H1 (cell line): ENCODE measurements around the gene TMEM163. TPM values are rescaled to one million over a fixed set of nuclear protein-coding genes. Genes with fewer than 3 reads are reported as not detected.

Experiments
- CTCF ChIA-PET: fragments of 300-600 bp; sonication (Branson Sonifier 250); formaldehyde crosslinking; loops from one replicate; lab custom pipeline; 2021; ENCODE audit not compliant: partially characterized antibody; lab: Charles Lee
- POLR2A ChIA-PET: fragments of 300-600 bp; sonication (Branson Sonifier 250); formaldehyde crosslinking; loops from one replicate; lab custom pipeline; 2021; ENCODE audit warnings: inconsistent platforms; ENCODE audit not compliant: partially characterized antibody; lab: Charles Lee
- DNase-seq, 2 experiments: peaks; one replicate each; pipeline versions ENCODE4 v3.0.0 to v3.0.0-alpha.2; 2010 to 2022; ENCODE audit warnings: low spot score in 2 of 2, low read depth in 1 of 2, mixed read lengths in 1 of 2
- FAIRE-seq: peaks from 2 replicates; lab custom pipeline; 2011; peaks lifted over from hg19 to GRCh38; lab: Jason Lieb, UNC
- H2AFZ ChIP-seq: 2 replicates; pipeline ENCODE4 v1.8.1; 2012; ENCODE audit warnings: low read length, inconsistent platforms
- H2AK5ac ChIP-seq: 2 replicates; pipeline ENCODE4 v1.6.1; 2013; ENCODE audit warnings: low read depth, low read length
- H2BK120ac ChIP-seq: replicated peaks from 2 replicates; pipeline ENCODE3; 2013; ENCODE audit warnings: low read depth, low read length, inconsistent platforms
- H2BK12ac ChIP-seq: 2 replicates; pipeline ENCODE4 v1.6.1; 2013; ENCODE audit warnings: low read depth, low read length
- H2BK15ac ChIP-seq: 2 replicates; pipeline ENCODE4 v1.6.1; 2013; ENCODE audit warnings: low read length
- H2BK20ac ChIP-seq: 2 replicates; pipeline ENCODE4 v1.6.1; 2013; ENCODE audit warnings: low read length
- H2BK5ac ChIP-seq: 2 replicates; pipeline ENCODE4 v1.6.1; 2013; ENCODE audit warnings: low read depth, low read length
- H3K14ac ChIP-seq: 2 replicates; pipeline ENCODE4 v1.6.1; 2013; ENCODE audit warnings: inconsistent platforms; ENCODE audit not compliant: insufficient read length
- H3K18ac ChIP-seq: 2 replicates; pipeline ENCODE4 v1.6.1; 2013; ENCODE audit warnings: low read length; ENCODE audit errors: extremely low read depth
- H3K23ac ChIP-seq: 2 replicates; pipeline ENCODE4 v1.6.1; 2013; ENCODE audit warnings: inconsistent platforms; ENCODE audit not compliant: insufficient read length
- H3K23me2 ChIP-seq: 2 replicates; pipeline ENCODE4 v1.6.1; 2013; ENCODE audit warnings: low read depth, low read length
- H3K27ac ChIP-seq: 2 replicates; pipeline ENCODE4 v1.6.1; 2011; ENCODE audit warnings: low read depth, low read length, inconsistent platforms
- H3K27me3 ChIP-seq, 4 experiments: replicated peaks in 1 of 4; 1 replicate in 1 of 4; 2 replicates in 3 of 4; pipeline versions ENCODE4 v1.6.1 to v1.8.1; 2011 to 2013; ENCODE audit warnings: low read length in 3 of 4, mild to moderate bottlenecking in 3 of 4, inconsistent platforms in 2 of 4, mixed read lengths in 2 of 4, moderate library complexity in 1 of 4; ENCODE audit not compliant: control insufficient read depth in 3 of 4, insufficient read depth in 3 of 4; ENCODE audit errors: extremely low read depth in 1 of 4
- H3K36me3 ChIP-seq, 4 experiments: 2 replicates each; pipeline versions ENCODE4 v1.6.1 to v1.8.1; 2011 to 2013; ENCODE audit warnings: mild to moderate bottlenecking in 4 of 4, low read length in 3 of 4, moderate library complexity in 2 of 4, control low read depth in 1 of 4, inconsistent platforms in 1 of 4; ENCODE audit not compliant: insufficient read depth in 4 of 4, control insufficient read depth in 2 of 4
- H3K4ac ChIP-seq: replicated peaks from 2 replicates; pipeline ENCODE3; 2013; ENCODE audit warnings: low read length, low read depth, mixed read lengths, inconsistent platforms; ENCODE audit not compliant: insufficient read length
- H3K4me1 ChIP-seq, 4 experiments: replicated peaks in 1 of 4; 1 replicate in 1 of 4; 2 replicates in 3 of 4; pipeline versions ENCODE4 v1.6.1 to v1.8.1; 2011 to 2013; ENCODE audit warnings: low read length in 3 of 4, inconsistent platforms in 2 of 4, mixed read lengths in 1 of 4; ENCODE audit not compliant: insufficient read depth in 4 of 4, control insufficient read depth in 3 of 4
- H3K4me2 ChIP-seq, 2 experiments: 2 replicates each; pipeline versions ENCODE4 v1.6.1 to v1.8.1; 2011 to 2013; ENCODE audit warnings: low read depth in 2 of 2, low read length in 2 of 2, control low read depth in 1 of 2, inconsistent platforms in 1 of 2, mild to moderate bottlenecking in 1 of 2; ENCODE audit not compliant: insufficient read depth in 1 of 2
- H3K4me3 ChIP-seq, 4 experiments: fragments of 200-600, 300-600 bp in 1 of 4; sonication (generic), shearing (Covaris generic), sonication (Bioruptor Twin) in 1 of 4; 2 replicates each; pipeline versions ENCODE4 v1.5.1 to v1.8.1; 2011 to 2016; ENCODE audit warnings: low read length in 4 of 4, low read depth in 3 of 4, control low read depth in 2 of 4, inconsistent platforms in 2 of 4, mild to moderate bottlenecking in 2 of 4, mixed read lengths in 1 of 4, moderate library complexity in 1 of 4; ENCODE audit not compliant: insufficient read depth in 2 of 4; ENCODE audit errors: extremely low read depth in 1 of 4
- H3K56ac ChIP-seq: replicated peaks from 2 replicates; pipeline ENCODE3; 2013; ENCODE audit warnings: low read depth, mild to moderate bottlenecking, mixed read lengths, low read length, inconsistent platforms; ENCODE audit not compliant: insufficient read length
- H3K79me1 ChIP-seq: 2 replicates; pipeline ENCODE4 v1.6.1; 2013; ENCODE audit warnings: low read depth, low read length, control low read depth
- H3K79me2 ChIP-seq, 2 experiments: 2 replicates each; pipeline versions ENCODE4 v1.6.1 to v1.8.1; 2012 to 2013; ENCODE audit warnings: low read length in 2 of 2, mild to moderate bottlenecking in 2 of 2, inconsistent platforms in 1 of 2; ENCODE audit not compliant: insufficient read depth in 2 of 2, control insufficient read depth in 1 of 2
- H3K9ac ChIP-seq, 4 experiments: replicated peaks in 1 of 4; 1 replicate in 1 of 4; 2 replicates in 3 of 4; pipeline versions ENCODE4 v1.6.1 to v1.8.1; 2011 to 2013; ENCODE audit warnings: low read depth in 3 of 4, low read length in 3 of 4, control low read depth in 2 of 4, mild to moderate bottlenecking in 2 of 4, moderate library complexity in 2 of 4, inconsistent platforms in 1 of 4; ENCODE audit errors: extremely low read depth in 1 of 4
- H3K9me3 ChIP-seq, 2 experiments: 2 replicates each; pipeline versions ENCODE4 v1.6.1 to v1.8.1; 2012 to 2013; ENCODE audit warnings: mild to moderate bottlenecking in 2 of 2, moderate library complexity in 2 of 2, control low read depth in 1 of 2, inconsistent platforms in 1 of 2, low read depth in 1 of 2, low read length in 1 of 2, mixed read lengths in 1 of 2; ENCODE audit not compliant: insufficient read depth in 2 of 2
- H4K20me1 ChIP-seq, 2 experiments: replicated peaks in 1 of 2; 2 replicates each; pipeline versions ENCODE3 to v1.8.1; 2011 to 2013; ENCODE audit warnings: inconsistent platforms in 2 of 2, low read length in 2 of 2, mild to moderate bottlenecking in 1 of 2; ENCODE audit not compliant: insufficient read depth in 2 of 2, control insufficient read depth in 1 of 2
- H4K5ac ChIP-seq: 2 replicates; pipeline ENCODE4 v1.6.1; 2013; ENCODE audit warnings: low read length, low read depth, mixed read lengths, inconsistent platforms; ENCODE audit not compliant: insufficient read length
- H4K8ac ChIP-seq: 2 replicates; pipeline ENCODE4 v1.8.0; 2013; ENCODE audit warnings: mild to moderate bottlenecking, moderate library complexity, low read length, inconsistent platforms; ENCODE audit not compliant: insufficient read depth; ENCODE audit errors: extremely low read depth
- H4K91ac ChIP-seq: replicated peaks from 2 replicates; pipeline ENCODE3; 2013; ENCODE audit warnings: low read length, mixed read lengths, inconsistent platforms; ENCODE audit not compliant: insufficient read length
- BACH1 ChIP-seq: IDR thresholded peaks from 2 replicates; pipeline ENCODE4 v1.6.1; 2012; ENCODE audit warnings: low read length, improper control_type of control experiment
- BRCA1 ChIP-seq: IDR thresholded peaks from 2 replicates; pipeline ENCODE4 v1.6.1; 2012; ENCODE audit warnings: low read depth, low read length, improper control_type of control experiment
- CBX5 ChIP-seq: fragments of 300-800, 300-1000 bp; sonication (generic); IDR thresholded peaks from 2 replicates; pipeline ENCODE4 v1.7.1; 2016; ENCODE audit warnings: antibody characterized with exemption, low read length, low read depth
- CREB1 ChIP-seq: IDR thresholded peaks from 2 replicates; pipeline ENCODE4 v1.6.1; 2012; ENCODE audit warnings: inconsistent platforms
- CTCF ChIP-seq, 3 experiments: IDR thresholded peaks; 1 replicate in 2 of 3; 2 replicates in 1 of 3; pipeline versions ENCODE4 v1.5.1 to v1.6.1; 2011; ENCODE audit warnings: low read length in 3 of 3, mild to moderate bottlenecking in 3 of 3, inconsistent platforms in 2 of 3, low read depth in 1 of 3, moderate library complexity in 1 of 3; ENCODE audit not compliant: insufficient read depth in 1 of 3; ENCODE audit errors: control extremely low read depth in 1 of 3
- EGR1 ChIP-seq: IDR thresholded peaks from 2 replicates; pipeline ENCODE4 v1.6.1; 2011; ENCODE audit warnings: low read depth, low read length, borderline replicate concordance
- EZH2 ChIP-seq: fragments of 200-600 bp; sonication (generic); IDR thresholded peaks from 2 replicates; pipeline ENCODE4 v1.7.1; 2012; ENCODE audit warnings: low read depth, mild to moderate bottlenecking, moderate library complexity, low read length, inconsistent platforms; ENCODE audit not compliant: severe bottlenecking
- PHF8 ChIP-seq: fragments of 200-600 bp; sonication (generic); conservative IDR thresholded peaks from 2 replicates; pipeline ENCODE4 v1.7.1; 2012; ENCODE audit warnings: low read depth, mild to moderate bottlenecking, inconsistent platforms, low read length, moderate library complexity
- POLR2AphosphoS5 ChIP-seq: IDR thresholded peaks from 2 replicates; pipeline ENCODE4 v1.6.1; 2011; ENCODE audit warnings: low read depth, low read length
- RFX5 ChIP-seq: IDR thresholded peaks from 2 replicates; pipeline ENCODE4 v1.6.1; 2011; ENCODE audit warnings: low read depth, low read length, improper control_type of control experiment, borderline replicate concordance
- SP1 ChIP-seq: IDR thresholded peaks from 2 replicates; pipeline ENCODE4 v1.6.1; 2011; ENCODE audit warnings: low read depth, low read length
- SP4 ChIP-seq: IDR thresholded peaks from 2 replicates; pipeline ENCODE4 v1.6.1; 2012; ENCODE audit warnings: low read length, inconsistent platforms
- TAF1 ChIP-seq: IDR thresholded peaks from 2 replicates; pipeline ENCODE4 v1.6.1; 2011; ENCODE audit warnings: mild to moderate bottlenecking, low read depth, low read length
- TEAD4 ChIP-seq: IDR thresholded peaks from 2 replicates; pipeline ENCODE4 v1.6.1; 2012; ENCODE audit warnings: low read depth, low read length, inconsistent platforms, mixed read lengths
- polyA plus RNA-seq, 7 experiments: library from polyadenylated mRNA; depleted of rRNA in 3 of 7; stranded (reverse) in 5 of 7; unstranded in 2 of 7; fragments of >200 nt in 5 of 7; fragments of 200-250 nt in 2 of 7; gene quantifications; 1 replicate in 5 of 7; 2 replicates in 1 of 7; 4 replicates in 1 of 7; pipeline versions ENCODE4 v1.2.1 to v1.2.3, GENCODE V29; 2011 to 2013; ENCODE audit warnings: missing spikeins in 2 of 7, mixed read lengths in 2 of 7
- total RNA-seq: library from RNA; stranded (reverse); fragmentation: NEBNext Ultra II Directional; extraction: Animal tissue kit (Norgen Biotek cat#: 25700); gene quantifications from 2 replicates; pipeline ENCODE4 v1.2.1, GENCODE V29; 2021

TMEM163 gene
- total and polyA plus RNA-seq, 2 of the 8 experiments (the other 6 are each of a cell fraction or from before 2014, with no cell fraction given) = 2.8 to 3.2 TPM

GRCh38 chr2:134760385-134760784, 41.6 kb upstream of the TMEM163 start:
- no peak overlapping the region for H2BK20ac ChIP-seq
- H3K4ac ChIP-seq = no peak overlapping the region
- H3K79me2 ChIP-seq = no peaks in the 10 kb centered on the region
- H3K79me1 ChIP-seq = no peaks in the 10 kb centered on the region
- H2AFZ ChIP-seq = no peak overlapping the region
- ChIA-PET POLR2A (no interaction called here), CTCF (no interaction called here)
- H3K56ac ChIP-seq = no peak overlapping the region
- H3K27ac ChIP-seq = no peak overlapping the region
- no peaks in the 10 kb centered on the region for H3K4me1 ChIP-seq
- H3K18ac ChIP-seq = no peak overlapping the region
- H3K27me3 ChIP-seq = no peaks in the 10 kb centered on the region; a peak in 1 of 7 replicates
- no peak overlapping the region for H2BK120ac ChIP-seq
- H3K9me3 ChIP-seq = no peaks in the 10 kb centered on the region
- no peak overlapping the region for H2AK5ac ChIP-seq
- no peaks in the 10 kb centered on the region for H3K23me2 ChIP-seq
- no peaks in the 10 kb centered on the region for H4K20me1 ChIP-seq
- DNase-seq (no peak), FAIRE-seq (no peak)
- H3K23ac ChIP-seq = no peak overlapping the region
- no peak overlapping the region for H3K4me2 ChIP-seq
- H4K8ac ChIP-seq = no peak overlapping the region
- no peaks in the 10 kb centered on the region for H3K36me3 ChIP-seq
- H4K91ac ChIP-seq = no peak overlapping the region
- H2BK12ac ChIP-seq = no peak overlapping the region
- no peak overlapping the region for H3K9ac ChIP-seq
- no peak overlapping the region for H2BK5ac ChIP-seq
- no peak overlapping the region for H3K4me3 ChIP-seq
- H4K5ac ChIP-seq = no peak overlapping the region
- H3K14ac ChIP-seq = no peak overlapping the region
- H2BK15ac ChIP-seq = no peak overlapping the region
- no peak for TF ChIP-seq CBX5
- TF ChIP-seq SP1 = no peak
- no peak for TF ChIP-seq BACH1
- TF ChIP-seq BRCA1 = no peak
- no peak for TF ChIP-seq EZH2
- no peak for TF ChIP-seq SP4
- no peak for TF ChIP-seq RFX5
- no peak for TF ChIP-seq EGR1
- TF ChIP-seq POLR2AphosphoS5 = no peak
- no peak for TF ChIP-seq TAF1
- TF ChIP-seq TEAD4 = no peak
- no peak for TF ChIP-seq CREB1
- TF ChIP-seq CTCF (IDR thresholded peaks at IDR 0.05; ENCODE audit: control extremely low read depth in 1 of 3, insufficient read depth in 1 of 3, low read depth in 1 of 3, low read length in 3 of 3) = no peak
- TF ChIP-seq PHF8 = no peak
